HepG2 (cell line): ENCODE results near the gene TNFAIP8L2. TPM values are rescaled to one million over a fixed set of nuclear protein-coding genes. Genes with fewer than 3 reads are reported as not detected.

Source experiments
- RAD21 ChIP-seq: fragments of 450-650 bp; formaldehyde crosslinking; IDR thresholded peaks from 2 replicates; pipeline ENCODE4 v1.5.0; 2020; ENCODE audit warnings: mild to moderate bottlenecking
- ZBTB1 ChIP-seq: sonication (generic); formaldehyde crosslinking; IDR thresholded peaks from 2 replicates; pipeline ENCODE4 v1.4.0; 2020; ENCODE audit warnings: missing genetic modification reagents, borderline replicate concordance
- ZNF30 ChIP-seq: sonication (generic); formaldehyde crosslinking; IDR thresholded peaks from 2 replicates; pipeline ENCODE4 v1.5.0; 2020; ENCODE audit warnings: mild to moderate bottlenecking, missing genetic modification reagents
- polyA plus RNA-seq, 8 experiments: library from polyadenylated mRNA; depleted of rRNA in 3 of 8; stranded (reverse) in 7 of 8; unstranded in 1 of 8; fragments of >200 nt; fragmentation: Illumina TruSeq in 4 of 8; extraction: Trizol in 4 of 8; gene quantifications; 2 replicates each; pipeline versions ENCODE4 v1.2.1 to v1.2.3, GENCODE V29; 2011 to 2016; ENCODE audit warnings: low read depth in 4 of 8, missing spikeins in 1 of 8, mixed read lengths in 1 of 8; ENCODE audit not compliant: insufficient read depth in 1 of 8
- total RNA-seq, 5 experiments: library from RNA; depleted of rRNA; stranded (reverse); fragments of >200 nt; fragmentation: Illumina TruSeq; extraction: Trizol; gene quantifications; 2 replicates each; pipeline ENCODE4 v1.2.3, GENCODE V29; 2016; ENCODE audit warnings: low read depth in 1 of 5
- TF ChIP-seq, protein P1 (sequence below): IDR thresholded peaks from 2 replicates; pipeline ENCODE4 v1.6.1; 2018; ENCODE audit warnings: missing genetic modification reagents
- TF ChIP-seq, protein P2 (sequence below): IDR thresholded peaks from 2 replicates; pipeline ENCODE4 v1.6.1; 2016; ENCODE audit warnings: low read depth, missing genetic modification reagents, missing compliant biosample characterization
- TF ChIP-seq, protein P3 (sequence below): sonication (generic); formaldehyde crosslinking; IDR thresholded peaks from 2 replicates; pipeline ENCODE4 v1.5.0; 2020; ENCODE audit warnings: mild to moderate bottlenecking, missing genetic modification reagents, moderate library complexity

Gene TNFAIP8L2
- total and polyA plus RNA-seq, 2 of the 13 experiments (the other 11 are each of a cell fraction or from before 2014, with no cell fraction given): not detected

GRCh38 chr1:151175863-151176262, 19.4 kb downstream of the TNFAIP8L2 start, which contains the start of gene TMOD4 (continued):
- TF ChIP-seq, protein P1, sequence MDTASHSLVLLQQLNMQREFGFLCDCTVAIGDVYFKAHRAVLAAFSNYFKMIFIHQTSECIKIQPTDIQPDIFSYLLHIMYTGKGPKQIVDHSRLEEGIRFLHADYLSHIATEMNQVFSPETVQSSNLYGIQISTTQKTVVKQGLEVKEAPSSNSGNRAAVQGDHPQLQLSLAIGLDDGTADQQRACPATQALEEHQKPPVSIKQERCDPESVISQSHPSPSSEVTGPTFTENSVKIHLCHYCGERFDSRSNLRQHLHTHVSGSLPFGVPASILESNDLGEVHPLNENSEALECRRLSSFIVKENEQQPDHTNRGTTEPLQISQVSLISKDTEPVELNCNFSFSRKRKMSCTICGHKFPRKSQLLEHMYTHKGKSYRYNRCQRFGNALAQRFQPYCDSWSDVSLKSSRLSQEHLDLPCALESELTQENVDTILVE (CRISPR knock-in tag): no peak
- TF ChIP-seq, protein P2, sequence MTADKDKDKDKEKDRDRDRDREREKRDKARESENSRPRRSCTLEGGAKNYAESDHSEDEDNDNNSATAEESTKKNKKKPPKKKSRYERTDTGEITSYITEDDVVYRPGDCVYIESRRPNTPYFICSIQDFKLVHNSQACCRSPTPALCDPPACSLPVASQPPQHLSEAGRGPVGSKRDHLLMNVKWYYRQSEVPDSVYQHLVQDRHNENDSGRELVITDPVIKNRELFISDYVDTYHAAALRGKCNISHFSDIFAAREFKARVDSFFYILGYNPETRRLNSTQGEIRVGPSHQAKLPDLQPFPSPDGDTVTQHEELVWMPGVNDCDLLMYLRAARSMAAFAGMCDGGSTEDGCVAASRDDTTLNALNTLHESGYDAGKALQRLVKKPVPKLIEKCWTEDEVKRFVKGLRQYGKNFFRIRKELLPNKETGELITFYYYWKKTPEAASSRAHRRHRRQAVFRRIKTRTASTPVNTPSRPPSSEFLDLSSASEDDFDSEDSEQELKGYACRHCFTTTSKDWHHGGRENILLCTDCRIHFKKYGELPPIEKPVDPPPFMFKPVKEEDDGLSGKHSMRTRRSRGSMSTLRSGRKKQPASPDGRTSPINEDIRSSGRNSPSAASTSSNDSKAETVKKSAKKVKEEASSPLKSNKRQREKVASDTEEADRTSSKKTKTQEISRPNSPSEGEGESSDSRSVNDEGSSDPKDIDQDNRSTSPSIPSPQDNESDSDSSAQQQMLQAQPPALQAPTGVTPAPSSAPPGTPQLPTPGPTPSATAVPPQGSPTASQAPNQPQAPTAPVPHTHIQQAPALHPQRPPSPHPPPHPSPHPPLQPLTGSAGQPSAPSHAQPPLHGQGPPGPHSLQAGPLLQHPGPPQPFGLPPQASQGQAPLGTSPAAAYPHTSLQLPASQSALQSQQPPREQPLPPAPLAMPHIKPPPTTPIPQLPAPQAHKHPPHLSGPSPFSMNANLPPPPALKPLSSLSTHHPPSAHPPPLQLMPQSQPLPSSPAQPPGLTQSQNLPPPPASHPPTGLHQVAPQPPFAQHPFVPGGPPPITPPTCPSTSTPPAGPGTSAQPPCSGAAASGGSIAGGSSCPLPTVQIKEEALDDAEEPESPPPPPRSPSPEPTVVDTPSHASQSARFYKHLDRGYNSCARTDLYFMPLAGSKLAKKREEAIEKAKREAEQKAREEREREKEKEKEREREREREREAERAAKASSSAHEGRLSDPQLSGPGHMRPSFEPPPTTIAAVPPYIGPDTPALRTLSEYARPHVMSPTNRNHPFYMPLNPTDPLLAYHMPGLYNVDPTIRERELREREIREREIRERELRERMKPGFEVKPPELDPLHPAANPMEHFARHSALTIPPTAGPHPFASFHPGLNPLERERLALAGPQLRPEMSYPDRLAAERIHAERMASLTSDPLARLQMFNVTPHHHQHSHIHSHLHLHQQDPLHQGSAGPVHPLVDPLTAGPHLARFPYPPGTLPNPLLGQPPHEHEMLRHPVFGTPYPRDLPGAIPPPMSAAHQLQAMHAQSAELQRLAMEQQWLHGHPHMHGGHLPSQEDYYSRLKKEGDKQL (CRISPR knock-in tag): no peak
- TF ChIP-seq ZNF30 (CRISPR knock-in tag) (no peak), ZBTB1 (CRISPR knock-in tag) (no peak), RAD21 (CRISPR knock-in tag) (no peak)
- TF ChIP-seq, protein P3, sequence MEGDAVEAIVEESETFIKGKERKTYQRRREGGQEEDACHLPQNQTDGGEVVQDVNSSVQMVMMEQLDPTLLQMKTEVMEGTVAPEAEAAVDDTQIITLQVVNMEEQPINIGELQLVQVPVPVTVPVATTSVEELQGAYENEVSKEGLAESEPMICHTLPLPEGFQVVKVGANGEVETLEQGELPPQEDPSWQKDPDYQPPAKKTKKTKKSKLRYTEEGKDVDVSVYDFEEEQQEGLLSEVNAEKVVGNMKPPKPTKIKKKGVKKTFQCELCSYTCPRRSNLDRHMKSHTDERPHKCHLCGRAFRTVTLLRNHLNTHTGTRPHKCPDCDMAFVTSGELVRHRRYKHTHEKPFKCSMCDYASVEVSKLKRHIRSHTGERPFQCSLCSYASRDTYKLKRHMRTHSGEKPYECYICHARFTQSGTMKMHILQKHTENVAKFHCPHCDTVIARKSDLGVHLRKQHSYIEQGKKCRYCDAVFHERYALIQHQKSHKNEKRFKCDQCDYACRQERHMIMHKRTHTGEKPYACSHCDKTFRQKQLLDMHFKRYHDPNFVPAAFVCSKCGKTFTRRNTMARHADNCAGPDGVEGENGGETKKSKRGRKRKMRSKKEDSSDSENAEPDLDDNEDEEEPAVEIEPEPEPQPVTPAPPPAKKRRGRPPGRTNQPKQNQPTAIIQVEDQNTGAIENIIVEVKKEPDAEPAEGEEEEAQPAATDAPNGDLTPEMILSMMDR (CRISPR knock-in tag): peak; percentile 51
